GM23338 (cell line): ENCODE measurements around the gene TUBB8. TPM values are rescaled to one million over a fixed set of nuclear protein-coding genes. Genes with fewer than 3 reads are reported as not detected.

Experiments
- ATAC-seq: fragments of 200-7000 bp; cut with Tn5 transposase; 3 replicates; pipeline ENCODE4 v1.9.1; 2020
- DNase-seq: peaks from one replicate; pipeline ENCODE4 v3.0.0-alpha.2; 2015; ENCODE audit warnings: low spot score
- H2AFZ ChIP-seq: fragments of 200-600 bp; sonication (generic); 2 replicates; pipeline ENCODE4 v1.8.0; 2016; ENCODE audit warnings: antibody characterized with exemption, mild to moderate bottlenecking, moderate library complexity
- H3F3A ChIP-seq: fragments of 200-600 bp; sonication (generic); replicated peaks from 2 replicates; pipeline ENCODE4 v1.8.0; 2017; ENCODE audit warnings: antibody characterized with exemption, mixed run types, low read depth
- H3K27ac ChIP-seq: fragments of 200-600 bp; sonication (generic); 2 replicates; pipeline ENCODE4 v1.6.1; 2016; ENCODE audit warnings: low read depth
- H3K27me3 ChIP-seq: fragments of 200-600 bp; sonication (generic); 2 replicates; pipeline ENCODE4 v1.8.0; 2016; ENCODE audit warnings: mild to moderate bottlenecking, mixed run types, moderate library complexity; ENCODE audit not compliant: insufficient read depth
- H3K36me3 ChIP-seq: fragments of 200-600 bp; sonication (generic); 2 replicates; pipeline ENCODE4 v1.8.0; 2016; ENCODE audit warnings: mild to moderate bottlenecking; ENCODE audit not compliant: insufficient read depth
- H3K4me1 ChIP-seq: fragments of 200-600 bp; sonication (generic); 2 replicates; pipeline ENCODE4 v1.8.0; 2016; ENCODE audit warnings: mild to moderate bottlenecking, moderate library complexity; ENCODE audit not compliant: insufficient read depth
- H3K4me2 ChIP-seq: fragments of 200-600 bp; sonication (generic); 2 replicates; pipeline ENCODE4 v1.7.1; 2017; ENCODE audit warnings: mixed run types
- H3K4me3 ChIP-seq: fragments of 200-600 bp; sonication (generic); 2 replicates; pipeline ENCODE4 v1.6.1; 2016; ENCODE audit warnings: mixed run types
- H3K79me2 ChIP-seq: fragments of 200-600 bp; sonication (generic); replicated peaks from 2 replicates; pipeline ENCODE4 v1.8.0; 2017; ENCODE audit warnings: mild to moderate bottlenecking; ENCODE audit not compliant: insufficient read depth
- H3K9me2 ChIP-seq: fragments of 200-600 bp; sonication (generic); 2 replicates; pipeline ENCODE4 v1.8.0; 2017; ENCODE audit not compliant: insufficient read depth
- H4K20me1 ChIP-seq: fragments of 200-600 bp; sonication (generic); replicated peaks from 2 replicates; pipeline ENCODE4 v1.8.0; 2017; ENCODE audit warnings: mild to moderate bottlenecking; ENCODE audit not compliant: insufficient read depth
- H3K27ac Mint-ChIP-seq: 2 replicates; pipeline ENCODE4 v1.8.0; 2020; ENCODE audit warnings: inconsistent platforms, mild to moderate bottlenecking, moderate library complexity, mixed read lengths
- H3K27me3 Mint-ChIP-seq: 3 replicates; pipeline ENCODE4 v1.8.0; 2022; ENCODE audit warnings: low read depth, mild to moderate bottlenecking, moderate library complexity, mixed read lengths, inconsistent platforms; ENCODE audit not compliant: insufficient read depth, poor library complexity
- H3K36me3 Mint-ChIP-seq: 3 replicates; pipeline ENCODE4 v1.8.0; 2021; ENCODE audit warnings: low read depth, mild to moderate bottlenecking, inconsistent platforms, moderate library complexity, mixed read lengths
- H3K4me1 Mint-ChIP-seq: 3 replicates; pipeline ENCODE4 v1.8.0; 2020; ENCODE audit warnings: mild to moderate bottlenecking, inconsistent platforms, mixed read lengths
- H3K4me3 Mint-ChIP-seq: 3 replicates; pipeline ENCODE4 v1.8.0; 2021; ENCODE audit warnings: moderate library complexity, mild to moderate bottlenecking, inconsistent platforms, mixed read lengths
- H3K9me3 Mint-ChIP-seq: 3 replicates; pipeline ENCODE4 v1.8.0; 2020; ENCODE audit warnings: moderate library complexity, mild to moderate bottlenecking, inconsistent platforms, mixed read lengths
- CREB1 ChIP-seq: fragments of 250-450 bp; sonication (Bioruptor Pico); IDR thresholded peaks from 2 replicates; pipeline ENCODE4 v1.5.0; 2020; ENCODE audit warnings: low read depth, mild to moderate bottlenecking, moderate library complexity
- CTCF ChIP-seq, 2 experiments: fragments of 200-600 bp in 1 of 2; sonication (generic) in 1 of 2; conservative IDR thresholded peaks; 2 replicates each; pipeline versions ENCODE4 v1.5.1 to v1.6.1; 2016 to 2017; ENCODE audit warnings: antibody characterized with exemption in 2 of 2, low read depth in 2 of 2, mild to moderate bottlenecking in 2 of 2, moderate library complexity in 1 of 2
- EZH2phosphoT487 ChIP-seq: fragments of 200-600 bp; sonication (generic); IDR thresholded peaks from one replicate; pipeline ENCODE4 v1.8.1; 2018; ENCODE audit warnings: antibody characterized with exemption; ENCODE audit not compliant: unreplicated experiment
- NANOG ChIP-seq: IDR thresholded peaks from 2 replicates; pipeline ENCODE4 v1.6.1; 2016; ENCODE audit warnings: antibody characterized with exemption, borderline replicate concordance
- REST ChIP-seq: IDR thresholded peaks from one replicate; pipeline ENCODE4 v1.6.1; 2018; ENCODE audit warnings: antibody characterized with exemption; ENCODE audit not compliant: unreplicated experiment
- STAT1 ChIP-seq: IDR thresholded peaks from one replicate; pipeline ENCODE4 v1.6.1; 2016; ENCODE audit warnings: antibody characterized with exemption; ENCODE audit not compliant: unreplicated experiment
- ZNF331 ChIP-seq: fragments of 250-450 bp; sonication (Bioruptor Pico); IDR thresholded peaks from 2 replicates; pipeline ENCODE4 v1.5.0; 2020; ENCODE audit warnings: low read depth, mild to moderate bottlenecking, moderate library complexity
- polyA plus RNA-seq: library from polyadenylated mRNA; unstranded; fragments of >200 nt; fragmentation: Nextera tagmentation; extraction: Ambion mirVana; gene quantifications from 2 replicates; pipeline ENCODE4 v1.2.1, GENCODE V29; 2016
- total RNA-seq: library from RNA; depleted of rRNA; stranded (reverse); fragments of >200 nt; shearing (Covaris generic); gene quantifications from 2 replicates; pipeline ENCODE4 v1.2.3, GENCODE V29; 2014

TUBB8 gene
- total and polyA plus RNA-seq, 2 experiments from 2014 or later = 0.40 to 1.1 TPM

DNA sequence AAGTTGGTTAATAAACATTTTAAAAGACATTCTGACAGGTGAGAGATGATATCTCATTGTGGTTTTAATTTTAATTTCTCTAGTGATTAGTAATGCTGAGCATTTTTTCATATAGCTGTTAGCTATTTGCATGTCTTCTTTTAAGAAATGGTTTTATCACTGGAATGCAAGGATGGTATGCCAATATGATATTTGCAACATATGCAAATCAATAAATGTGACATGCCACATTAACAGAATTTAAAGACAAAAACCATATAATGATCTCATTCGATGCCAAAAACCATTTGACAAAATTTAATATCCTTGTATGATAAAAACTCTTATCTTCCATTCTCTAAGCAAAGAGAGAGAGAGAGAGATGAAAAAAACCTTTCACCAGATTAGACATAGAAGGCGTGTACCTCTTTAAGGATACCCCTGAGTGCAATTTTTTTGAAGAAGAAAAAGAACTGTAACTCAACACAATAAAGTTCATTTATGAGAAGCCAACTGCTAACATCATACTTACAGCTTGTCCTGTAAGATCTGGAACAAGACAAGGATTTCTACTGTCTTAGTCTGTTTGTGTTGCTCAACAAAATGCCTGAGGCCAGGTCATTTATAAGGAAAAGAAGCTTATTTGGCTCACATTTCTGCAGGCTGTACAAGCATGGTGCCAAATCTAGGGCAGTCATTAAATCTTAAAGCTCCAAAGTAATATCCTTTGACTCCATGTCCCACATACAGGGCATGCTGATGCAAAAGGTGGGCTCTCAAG is 46.4 kb upstream of the TUBB8 start:
- DNase-seq (no peak), ATAC-seq (no peak)
- Histone ChIP-seq H3F3A (no peaks in the 10 kb centered on the region), H3K27me3 (no peaks in the 10 kb centered on the region), H3K36me3 (no peaks in the 10 kb centered on the region), H3K4me3 (no peak overlapping the region), H3K4me1 (no peaks in the 10 kb centered on the region), H4K20me1 (no peaks in the 10 kb centered on the region), H3K9me2 (no peaks in the 10 kb centered on the region), H2AFZ (no peak overlapping the region), H3K79me2 (no peaks in the 10 kb centered on the region), H3K27ac (no peak overlapping the region), H3K4me2 (no peak overlapping the region)
- TF ChIP-seq CTCF (conservative IDR thresholded peaks at IDR 0.05; ENCODE audit: low read depth in 2 of 2) = no peak
- TF ChIP-seq STAT1 = no peak
- TF ChIP-seq NANOG = no peak
- TF ChIP-seq REST = no peak
- TF ChIP-seq EZH2phosphoT487 = no peak
- TF ChIP-seq CREB1 = no peak
- H3K4me3 Mint-ChIP-seq = no peak overlapping the region
- H3K27ac Mint-ChIP-seq = no peak overlapping the region
- peaks cover 79% of the 10 kb centered on the region for H3K9me3 Mint-ChIP-seq
- peaks cover 2% of the 10 kb centered on the region; the same call in 1 of the 3 replicates for H3K4me1 Mint-ChIP-seq
- peaks cover 14% of the 10 kb centered on the region; the same call in 2 of the 3 replicates for H3K36me3 Mint-ChIP-seq
- peaks cover 5% of the 10 kb centered on the region for H3K27me3 Mint-ChIP-seq

DNA sequence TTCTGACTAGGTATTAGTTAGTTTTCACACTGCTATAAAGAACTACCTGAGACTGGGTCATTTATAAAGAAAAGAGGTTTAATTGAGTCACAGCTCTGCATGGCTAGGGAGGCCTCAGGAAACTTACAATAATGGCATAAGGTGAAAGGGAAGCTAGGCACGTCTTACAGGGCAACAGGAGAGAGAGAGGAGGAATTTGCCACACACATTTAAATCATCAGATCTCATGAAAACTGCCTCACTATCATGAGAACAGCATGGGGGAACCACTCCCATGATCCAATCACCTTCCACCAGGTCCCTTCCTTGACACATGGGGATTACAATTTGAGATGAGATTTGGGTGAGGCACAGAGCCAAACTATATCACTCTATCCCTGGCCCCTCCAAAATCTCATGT is 45.5 kb upstream of the TUBB8 start:
- no peak overlapping the region for H3K27ac ChIP-seq
- DNase-seq (no peak), ATAC-seq (no peak)
- no peaks in the 10 kb centered on the region for H3F3A ChIP-seq
- no peak overlapping the region for H2AFZ ChIP-seq
- no peak overlapping the region for H3K4me2 ChIP-seq
- no peaks in the 10 kb centered on the region for H3K27me3 ChIP-seq
- H3K4me3 ChIP-seq = no peak overlapping the region
- Mint-ChIP-seq H3K4me1 (peaks cover 2% of the 10 kb centered on the region; the same call in 1 of the 3 replicates), H3K36me3 (peaks cover 14% of the 10 kb centered on the region; the same call in 2 of the 3 replicates), H3K4me3 (no peak overlapping the region), H3K27me3 (peaks cover 3% of the 10 kb centered on the region), H3K9me3 (peaks cover 70% of the 10 kb centered on the region), H3K27ac (no peak overlapping the region)
- no peaks in the 10 kb centered on the region for H4K20me1 ChIP-seq
- TF ChIP-seq REST (no peak), CTCF (conservative IDR thresholded peaks at IDR 0.05; ENCODE audit: low read depth in 2 of 2) (no peak), ZNF331 (no peak)
- H3K79me2 ChIP-seq = no peaks in the 10 kb centered on the region
- H3K36me3 ChIP-seq = no peaks in the 10 kb centered on the region
- H3K4me1 ChIP-seq = no peaks in the 10 kb centered on the region
- H3K9me2 ChIP-seq = no peaks in the 10 kb centered on the region
